ENCODE data around the gene WBP2.

The WBP2 gene

GRCh38 chr17:75843577-75844529, 11.3 kb downstream of the WBP2 start, which contains the start of gene UNC13D:
Gene UNC13D, minus strand, starts transcription at chr17:75844404. Its CDS starts 67 bp downstream, at chr17:75844337.
- no peak for DNase-seq

- DNase-seq, result no peak
These were observed 12.1 kb downstream of the WBP2 start for GRCh38 chr17:75842963-75843576.

- DNase-seq, result no peak
These were observed 12.7 kb downstream of the WBP2 start for GRCh38 chr17:75842411-75842810.

GRCh38 chr17:75840799-75841164, 14.4 kb downstream of the WBP2 start:
- no peak for DNase-seq

- DNase-seq, result no peak
These were observed 15.0 kb downstream of the WBP2 start for GRCh38 chr17:75839942-75840798.

GRCh38 chr17:75838410-75838809, 16.7 kb downstream of the WBP2 start:
- DNase-seq, result no peak

- no peak for DNase-seq
These were observed 17.2 kb downstream of the WBP2 start for GRCh38 chr17:75837899-75838298.

GRCh38 chr17:75836605-75837004, 18.5 kb downstream of the WBP2 start:
- no peak for DNase-seq

GRCh38 chr17:75835654-75835987, 19.5 kb downstream of the WBP2 start:
- DNase-seq, result no peak

- no peak for DNase-seq
These were observed 20.0 kb downstream of the WBP2 start for GRCh38 chr17:75834928-75835653.

GRCh38 chr17:75834279-75834920, 20.7 kb downstream of the WBP2 start:
- no peak for DNase-seq

- no peak for DNase-seq
These were observed 22.3 kb downstream of the WBP2 start for GRCh38 chr17:75832652-75833400.

- DNase-seq, result peak; percentile 86
These were observed 22.9 kb downstream of the WBP2 start for GRCh38 chr17:75832164-75832651.

GRCh38 chr17:75831032-75831571, 24.0 kb downstream of the WBP2 start:
- DNase-seq, result no peak

- no peak for DNase-seq
These were observed 24.7 kb downstream of the WBP2 start for GRCh38 chr17:75830164-75831031.

GRCh38 chr17:75829747-75830146, 25.4 kb downstream of the WBP2 start:
- no peak for DNase-seq

- DNase-seq, result no peak
These were observed 26.4 kb downstream of the WBP2 start for GRCh38 chr17:75828741-75829140.

- DNase-seq, result no peak
These were observed 27.1 kb downstream of the WBP2 start for GRCh38 chr17:75828076-75828400.

GRCh38 chr17:75827308-75828075, 27.6 kb downstream of the WBP2 start:
- peak; percentile 43 for DNase-seq

Measured in HCEC 1CT (cell line).